ENCODE measurements around the gene CDC37L1. TPM values are rescaled to one million over a fixed set of nuclear protein-coding genes. Genes with fewer than 3 reads are reported as not detected.

The CDC37L1 gene
- total and polyA plus RNA-seq, 2 experiments from 2014 or later = 26.9 to 29.6 TPM

GRCh38 chr9:4684820-4685219 lies 5.5 kb downstream of the CDC37L1 start:
- H3F3A ChIP-seq (replicated peaks; ENCODE audit: low read depth) = peaks cover 6% of the 10 kb centered on the region
- no peak overlapping the region for H3K4me3 ChIP-seq
- TF ChIP-seq CTCF (conservative IDR thresholded peaks at IDR 0.05; ENCODE audit: low read depth in 2 of 2) (no peak), REST (IDR thresholded peaks at IDR 0.05; ENCODE audit: unreplicated experiment) (no peak), ZNF462 (CRISPR knock-in tag; IDR thresholded peaks at IDR 0.05) (no peak), ZNF114 (CRISPR knock-in tag; IDR thresholded peaks at IDR 0.05) (no peak), ETS1 (IDR thresholded peaks at IDR 0.05) (no peak), STAT1 (IDR thresholded peaks at IDR 0.05; ENCODE audit: unreplicated experiment) (no peak), CREB1 (CRISPR knock-in tag; IDR thresholded peaks at IDR 0.05; ENCODE audit: low read depth) (no peak), ZNF331 (CRISPR knock-in tag; IDR thresholded peaks at IDR 0.05; ENCODE audit: low read depth) (no peak), EZH2phosphoT487 (IDR thresholded peaks at IDR 0.05; ENCODE audit: unreplicated experiment) (no peak)
- no peak overlapping the region for H2AFZ ChIP-seq
- H4K20me1 ChIP-seq (replicated peaks; ENCODE audit: insufficient read depth) = peaks cover 3% of the 10 kb centered on the region
- peaks cover 15% of the 10 kb centered on the region; the same call in 2 of the 3 replicates for H3K36me3 Mint-ChIP-seq (ENCODE audit: low read depth)
- H3K79me2 ChIP-seq (replicated peaks; ENCODE audit: insufficient read depth) = peaks cover 53% of the 10 kb centered on the region
- H3K4me3 Mint-ChIP-seq = no peak overlapping the region
- no peak for DNase-seq (ENCODE audit: low spot score)
- H3K27me3 Mint-ChIP-seq (ENCODE audit: insufficient read depth, low read depth, poor library complexity) = no peaks in the 10 kb centered on the region
- peaks cover 2% of the 10 kb centered on the region; the same call in 2 of the 3 replicates for H3K4me1 Mint-ChIP-seq
- no peaks in the 10 kb centered on the region for H3K9me3 Mint-ChIP-seq
- no peak overlapping the region for H3K4me2 ChIP-seq
- peaks cover 11% of the 10 kb centered on the region; the same call in 1 of the 2 replicates for H3K4me1 ChIP-seq (ENCODE audit: insufficient read depth)
- H3K27ac ChIP-seq (ENCODE audit: low read depth) = no peak overlapping the region
- H3K9me2 ChIP-seq (ENCODE audit: insufficient read depth) = no peaks in the 10 kb centered on the region
- no peaks in the 10 kb centered on the region for H3K27me3 ChIP-seq (ENCODE audit: insufficient read depth)
- ATAC-seq = no peak
- no peaks in the 10 kb centered on the region; the same call in 1 of the 2 replicates for H3K36me3 ChIP-seq (ENCODE audit: insufficient read depth)
- no peak overlapping the region for H3K27ac Mint-ChIP-seq
